Osteocyte (in vitro differentiated cells): Measurements from ENCODE around the gene SYTL2. TPM values are rescaled to one million over a fixed set of nuclear protein-coding genes. Genes with fewer than 3 reads are reported as not detected.

Experiments
- DNase-seq: peaks from one replicate; pipeline ENCODE4 v3.0.0; 2021; ENCODE audit warnings: mixed read lengths; ENCODE audit not compliant: unreplicated experiment; ENCODE audit errors: extremely low spot score
- H3K27ac Mint-ChIP-seq: one replicate; pipeline ENCODE4 v1.8.0; 2021; ENCODE audit warnings: mild to moderate bottlenecking, mixed read lengths; ENCODE audit not compliant: unreplicated experiment
- H3K27me3 Mint-ChIP-seq: one replicate; pipeline ENCODE4 v1.8.0; 2021; ENCODE audit warnings: mixed read lengths; ENCODE audit not compliant: unreplicated experiment
- H3K36me3 Mint-ChIP-seq: one replicate; pipeline ENCODE4 v1.8.0; 2021; ENCODE audit warnings: mixed read lengths; ENCODE audit not compliant: unreplicated experiment
- H3K4me1 Mint-ChIP-seq: one replicate; pipeline ENCODE4 v1.8.0; 2021; ENCODE audit warnings: mixed read lengths; ENCODE audit not compliant: unreplicated experiment
- H3K4me3 Mint-ChIP-seq: one replicate; pipeline ENCODE4 v1.8.0; 2021; ENCODE audit warnings: mild to moderate bottlenecking, moderate library complexity, mixed read lengths; ENCODE audit not compliant: unreplicated experiment
- H3K9me3 Mint-ChIP-seq: one replicate; pipeline ENCODE4 v1.8.0; 2021; ENCODE audit warnings: mixed read lengths; ENCODE audit not compliant: unreplicated experiment
- total RNA-seq: library from RNA; stranded (reverse); gene quantifications from 2 replicates; pipeline ENCODE4 v1.2.1, GENCODE V29; 2021
- TF ChIP-seq, protein P1 (sequence below): fragments of 200-600 bp; sonication (generic); IDR thresholded peaks from 2 replicates; pipeline ENCODE4 v1.5.0; 2021; ENCODE audit warnings: antibody characterized with exemption, mild to moderate bottlenecking, moderate library complexity

The SYTL2 gene
- total RNA-seq, 1 donor from 2014 or later, result 4.0 TPM

- H3K4me3 Mint-ChIP-seq, result no peak overlapping the region
- no peaks in the 10 kb centered on the region for H3K9me3 Mint-ChIP-seq
- peaks cover 26% of the 10 kb centered on the region for H3K4me1 Mint-ChIP-seq
- H3K36me3 Mint-ChIP-seq, result no peaks in the 10 kb centered on the region
- DNase-seq, result no peak
- H3K27ac Mint-ChIP-seq, result no peak overlapping the region
- no peaks in the 10 kb centered on the region for H3K27me3 Mint-ChIP-seq
- TF ChIP-seq, protein P1, sequence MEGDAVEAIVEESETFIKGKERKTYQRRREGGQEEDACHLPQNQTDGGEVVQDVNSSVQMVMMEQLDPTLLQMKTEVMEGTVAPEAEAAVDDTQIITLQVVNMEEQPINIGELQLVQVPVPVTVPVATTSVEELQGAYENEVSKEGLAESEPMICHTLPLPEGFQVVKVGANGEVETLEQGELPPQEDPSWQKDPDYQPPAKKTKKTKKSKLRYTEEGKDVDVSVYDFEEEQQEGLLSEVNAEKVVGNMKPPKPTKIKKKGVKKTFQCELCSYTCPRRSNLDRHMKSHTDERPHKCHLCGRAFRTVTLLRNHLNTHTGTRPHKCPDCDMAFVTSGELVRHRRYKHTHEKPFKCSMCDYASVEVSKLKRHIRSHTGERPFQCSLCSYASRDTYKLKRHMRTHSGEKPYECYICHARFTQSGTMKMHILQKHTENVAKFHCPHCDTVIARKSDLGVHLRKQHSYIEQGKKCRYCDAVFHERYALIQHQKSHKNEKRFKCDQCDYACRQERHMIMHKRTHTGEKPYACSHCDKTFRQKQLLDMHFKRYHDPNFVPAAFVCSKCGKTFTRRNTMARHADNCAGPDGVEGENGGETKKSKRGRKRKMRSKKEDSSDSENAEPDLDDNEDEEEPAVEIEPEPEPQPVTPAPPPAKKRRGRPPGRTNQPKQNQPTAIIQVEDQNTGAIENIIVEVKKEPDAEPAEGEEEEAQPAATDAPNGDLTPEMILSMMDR, result no peak
Observed at GRCh38 chr11:85776951-85777602, 33.9 kb downstream of the SYTL2 start.

DNA sequence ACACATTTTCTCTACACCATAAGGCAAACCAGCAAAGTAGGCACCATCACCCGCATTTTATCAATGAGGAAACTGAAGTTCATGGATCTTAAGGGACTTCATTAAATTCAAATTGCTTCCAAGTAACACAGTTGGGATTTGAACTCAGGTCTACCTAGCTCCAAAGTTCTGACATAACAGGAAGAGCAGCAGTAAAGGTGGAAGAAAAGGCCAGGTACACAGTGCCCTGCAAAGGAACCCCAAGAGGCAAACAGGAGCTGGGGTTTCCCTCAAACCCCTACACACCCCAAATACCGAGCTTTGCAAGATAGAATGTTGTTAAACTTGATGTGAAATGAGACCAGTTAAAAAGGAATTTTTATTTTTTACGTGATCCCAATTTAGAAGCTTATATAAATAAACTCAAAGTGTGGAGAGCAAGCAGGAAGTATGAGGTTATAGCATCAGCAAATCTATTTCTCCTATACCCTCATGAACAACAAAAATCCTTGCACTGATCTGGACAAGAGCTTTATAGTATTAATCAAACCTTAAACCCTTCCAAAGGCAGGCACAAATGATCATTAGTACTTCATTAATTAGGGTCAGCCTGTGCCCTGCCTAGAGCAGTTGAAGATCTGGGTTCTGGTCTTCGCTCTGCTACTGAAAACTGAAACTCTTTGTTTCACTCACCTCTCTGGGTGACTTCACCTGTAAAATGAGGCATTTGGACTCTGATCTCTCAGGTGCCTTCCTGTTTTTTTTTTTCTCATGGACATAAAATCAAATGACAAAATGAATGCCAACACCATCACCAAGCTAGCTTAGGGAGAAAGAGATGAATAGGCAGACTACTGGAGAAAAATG, 36.5 kb downstream of the SYTL2 start:
- H3K4me3 Mint-ChIP-seq, result no peak overlapping the region
- no peak for DNase-seq
- no peak overlapping the region for H3K27ac Mint-ChIP-seq
- peaks cover 28% of the 10 kb centered on the region for H3K4me1 Mint-ChIP-seq
- no peaks in the 10 kb centered on the region for H3K27me3 Mint-ChIP-seq
- peaks cover 6% of the 10 kb centered on the region for H3K9me3 Mint-ChIP-seq
- TF ChIP-seq, protein P1, result no peak
- H3K36me3 Mint-ChIP-seq, result no peaks in the 10 kb centered on the region

- Mint-ChIP-seq H3K27ac (peak overlapping the region; percentile 80), H3K4me3 (no peak overlapping the region)
Observed at GRCh38 chr11:85772695-85773094, 38.2 kb downstream of the SYTL2 start.

DNA sequence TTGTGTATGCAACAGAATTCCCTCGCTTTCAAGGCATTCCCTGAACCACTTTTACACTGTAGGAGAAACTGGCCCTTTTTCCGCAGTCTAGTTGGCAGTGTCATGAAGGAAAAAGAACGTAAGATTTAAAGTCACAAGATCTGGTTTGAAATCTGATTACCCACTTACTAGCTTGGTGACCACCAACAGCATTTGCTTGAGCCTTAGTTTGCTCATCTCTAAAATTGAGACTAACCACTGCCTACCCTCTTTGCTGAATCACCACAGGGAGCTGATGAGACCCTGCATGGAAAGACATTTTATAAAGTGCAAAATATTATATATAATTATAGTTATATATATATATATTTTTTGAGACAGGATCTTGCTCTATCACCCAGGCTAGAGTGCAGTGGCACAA, 39.4 kb downstream of the SYTL2 start:
- TF ChIP-seq, protein P1, result no peak
- H3K36me3 Mint-ChIP-seq, result no peaks in the 10 kb centered on the region
- H3K9me3 Mint-ChIP-seq, result peaks cover 15% of the 10 kb centered on the region
- peaks cover 28% of the 10 kb centered on the region for H3K4me1 Mint-ChIP-seq
- H3K27ac Mint-ChIP-seq, result no peak overlapping the region
- no peak for DNase-seq
- H3K27me3 Mint-ChIP-seq, result no peaks in the 10 kb centered on the region
- no peak overlapping the region for H3K4me3 Mint-ChIP-seq

More at GRCh38 chr11:85772695-85773094, 38.2 kb downstream of the SYTL2 start:
- no peaks in the 10 kb centered on the region for H3K27me3 Mint-ChIP-seq
- TF ChIP-seq, protein P1, result no peak
- H3K4me1 Mint-ChIP-seq, result peaks cover 28% of the 10 kb centered on the region
- H3K9me3 Mint-ChIP-seq, result peaks cover 15% of the 10 kb centered on the region
- no peaks in the 10 kb centered on the region for H3K36me3 Mint-ChIP-seq
- no peak for DNase-seq

GRCh38 chr11:85769771-85770170, 41.2 kb downstream of the SYTL2 start:
- peaks cover 26% of the 10 kb centered on the region for H3K4me1 Mint-ChIP-seq
- TF ChIP-seq, protein P1, result no peak
- peaks cover 15% of the 10 kb centered on the region for H3K9me3 Mint-ChIP-seq
- no peaks in the 10 kb centered on the region for H3K27me3 Mint-ChIP-seq
- no peak overlapping the region for H3K27ac Mint-ChIP-seq
- H3K4me3 Mint-ChIP-seq, result no peak overlapping the region
- DNase-seq, result no peak
- H3K36me3 Mint-ChIP-seq, result no peaks in the 10 kb centered on the region
